NCI-H1105 treated with DMSO at 0.1 percent for 48 hours (cell line): ENCODE results near the gene LYSMD4.
A peak's percentile ranks its signal among the peaks of the same experiment; 100 is the strongest.

Experiments
- DNase-seq: peaks from one replicate; lab custom pipeline; 2025; lab: John Stamatoyannopoulos, UW

LYSMD4 gene

DNA sequence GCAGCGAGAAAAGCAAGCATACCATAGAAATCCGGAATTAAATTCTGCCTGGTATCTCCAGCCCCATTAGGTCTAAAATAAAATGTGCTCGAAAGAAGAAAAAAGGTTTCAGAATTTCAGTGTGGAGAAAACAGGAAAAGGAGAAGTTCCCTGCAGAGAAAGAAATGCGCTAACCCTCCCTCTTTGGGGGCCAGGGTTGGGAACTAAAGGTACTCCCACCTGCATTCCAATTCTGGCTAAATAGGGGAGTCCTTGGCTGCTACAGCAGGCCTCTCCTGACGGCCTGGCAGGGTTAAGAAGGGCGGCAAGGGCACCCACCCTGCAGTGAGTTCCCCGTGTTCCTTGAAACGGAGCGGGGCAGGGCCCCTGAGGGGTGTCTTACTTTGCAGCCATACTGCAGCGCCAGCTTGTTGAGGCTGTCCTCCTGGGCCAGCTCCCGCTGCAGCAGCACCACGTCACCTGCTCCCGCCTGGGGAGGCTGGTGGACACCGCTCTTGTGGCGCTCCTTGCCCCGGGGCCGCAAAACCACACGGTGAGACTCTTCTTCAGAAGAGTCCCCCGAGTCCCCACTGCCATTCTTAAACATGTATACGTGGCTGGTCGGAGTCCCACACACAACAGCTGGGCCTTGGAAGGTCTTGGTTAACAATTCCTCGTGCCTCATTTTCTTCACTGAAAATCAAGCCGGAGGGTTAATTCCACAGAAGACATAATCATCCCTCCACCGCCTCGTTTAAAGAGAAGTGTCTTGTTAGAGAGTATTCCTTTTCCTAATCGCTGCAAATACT, 1.7 kb downstream of the LYSMD4 start:
- DNase-seq = no peak

DNA sequence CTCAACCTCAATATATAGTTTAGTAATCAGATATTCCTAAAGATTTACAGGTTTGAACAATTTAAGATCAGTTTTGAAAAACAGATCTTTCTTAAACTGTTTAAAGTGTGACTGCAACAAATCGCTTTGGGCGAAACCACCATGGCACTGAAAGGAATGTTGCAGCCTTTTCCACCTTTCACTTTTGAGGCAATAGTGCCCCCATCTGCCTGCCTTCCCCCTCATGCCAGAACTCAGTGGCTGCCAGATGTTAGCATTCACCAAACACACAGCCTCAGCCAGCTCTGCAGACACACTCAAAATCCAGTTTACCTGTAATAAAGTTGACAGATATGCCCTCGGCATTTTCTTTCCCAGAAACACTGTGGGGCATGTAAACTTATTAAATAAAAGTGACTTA, 3.3 kb downstream of the LYSMD4 start:
- DNase-seq = peak; percentile 9

DNA sequence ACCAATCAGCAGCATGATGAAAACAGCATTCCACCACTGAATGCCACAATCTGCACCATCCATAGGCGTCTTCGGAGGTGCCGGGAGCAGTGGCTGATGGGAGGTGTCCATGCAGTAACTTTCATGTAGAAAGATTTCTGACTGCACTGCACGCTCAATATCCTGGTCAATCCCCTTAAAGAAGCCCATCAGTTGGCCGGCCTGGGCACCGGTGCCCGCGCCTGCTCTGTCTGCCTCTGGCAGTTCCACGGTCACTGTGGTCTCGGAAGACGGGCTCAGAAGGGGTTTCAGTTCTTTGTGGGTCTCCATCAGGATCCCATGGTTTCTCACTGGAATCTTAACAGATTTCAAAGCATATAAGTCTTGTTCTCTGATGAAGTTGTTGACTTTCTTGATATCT, 3.9 kb downstream of the LYSMD4 start:
- DNase-seq = no peak

DNA sequence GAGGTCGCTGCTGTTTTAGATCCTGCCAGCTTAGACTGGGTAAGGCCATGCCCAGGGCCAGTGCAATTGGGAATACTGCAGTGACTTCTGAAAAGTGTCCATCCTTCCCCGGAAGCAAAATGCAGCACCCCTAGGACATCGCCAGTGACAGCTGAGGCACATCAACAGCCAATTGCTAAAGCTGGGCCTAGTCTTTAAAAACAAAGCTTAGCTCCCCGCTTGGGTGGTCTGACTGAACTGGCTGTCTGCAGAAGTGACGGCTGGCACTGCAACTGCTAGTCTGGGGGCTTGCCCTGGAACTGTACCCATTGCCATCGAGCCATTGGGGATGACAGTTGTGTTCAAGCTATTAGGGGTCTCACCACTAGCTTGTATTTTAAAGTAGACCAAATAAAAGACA, 4.3 kb downstream of the LYSMD4 start:
- DNase-seq = no peak

DNA sequence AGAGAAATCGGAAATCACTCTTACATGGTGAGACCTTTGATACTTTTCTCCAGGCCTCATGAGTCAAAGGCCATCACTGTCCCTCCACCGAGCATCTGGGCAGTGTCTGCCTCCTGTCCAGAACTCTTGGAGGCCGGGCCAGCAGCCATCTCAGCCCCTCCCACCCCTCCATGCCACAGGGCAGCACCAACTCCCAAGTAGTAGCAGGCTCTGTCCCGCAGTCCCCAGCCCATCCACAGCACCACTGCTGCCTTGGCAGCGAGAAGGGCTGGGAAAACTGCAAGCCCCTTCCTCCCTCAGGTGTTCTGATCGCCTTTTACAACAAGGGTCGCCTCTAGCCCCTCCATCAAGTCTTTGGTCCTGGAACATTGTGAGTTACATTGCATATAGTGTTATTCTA, 5.5 kb downstream of the LYSMD4 start:
- DNase-seq = no peak

DNA sequence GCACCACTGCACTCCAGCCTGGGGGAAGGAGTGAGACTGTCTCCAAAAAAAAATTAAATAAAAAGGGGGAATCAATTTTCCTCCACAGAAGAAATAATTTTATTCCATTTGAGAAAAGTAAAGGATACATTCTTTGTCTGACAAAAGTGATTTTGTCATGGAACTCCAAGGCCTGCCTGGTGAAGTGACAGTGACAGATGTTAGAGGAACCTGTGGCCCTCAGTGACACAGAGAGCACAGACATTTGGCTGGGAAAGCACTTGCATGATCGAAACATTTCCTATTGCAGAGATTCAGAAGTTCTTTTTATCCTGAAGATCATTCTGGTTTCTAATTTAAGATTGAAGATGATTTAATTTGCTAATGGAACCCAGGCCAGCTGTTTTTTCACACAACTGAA, 5.9 kb downstream of the LYSMD4 start:
- no peak for DNase-seq

DNA sequence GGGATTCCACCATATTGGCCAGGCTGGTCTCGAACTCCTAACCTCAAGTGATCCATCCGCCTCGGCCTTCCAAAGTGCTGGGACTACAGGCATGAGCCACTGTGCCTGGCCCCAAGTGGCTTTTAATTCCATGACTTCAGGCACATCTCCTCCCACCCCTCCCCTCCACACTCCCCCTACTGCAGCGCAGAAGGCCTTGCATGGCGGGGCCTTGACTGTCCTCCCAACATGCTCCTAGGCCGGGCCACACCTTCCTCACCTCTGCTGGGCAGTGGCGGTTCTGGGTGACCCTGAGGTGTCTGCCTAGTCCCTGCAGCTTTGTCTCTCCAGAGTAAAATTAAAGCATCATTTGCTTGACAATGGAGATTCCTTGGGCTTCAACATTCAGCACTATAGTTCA, 6.9 kb downstream of the LYSMD4 start:
- DNase-seq = no peak

DNA sequence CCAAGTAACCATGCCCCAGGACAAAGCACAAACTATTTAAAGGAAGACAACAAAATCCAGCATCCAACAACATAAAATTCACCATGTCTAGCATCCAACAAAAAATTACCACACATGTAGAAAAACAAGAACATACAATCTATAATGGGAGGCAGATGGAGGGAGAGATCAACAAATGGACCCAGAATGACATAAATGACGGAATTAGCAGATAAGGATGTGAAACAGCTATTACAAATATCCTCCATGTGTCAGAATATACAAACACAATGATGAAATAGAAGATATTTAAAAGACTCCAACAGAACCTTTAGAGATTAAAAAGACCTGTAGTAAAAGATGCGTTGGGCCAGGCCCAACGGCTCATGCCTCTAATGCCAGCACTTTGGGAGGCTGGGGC, 10.8 kb downstream of the LYSMD4 start:
- DNase-seq = no peak

DNA sequence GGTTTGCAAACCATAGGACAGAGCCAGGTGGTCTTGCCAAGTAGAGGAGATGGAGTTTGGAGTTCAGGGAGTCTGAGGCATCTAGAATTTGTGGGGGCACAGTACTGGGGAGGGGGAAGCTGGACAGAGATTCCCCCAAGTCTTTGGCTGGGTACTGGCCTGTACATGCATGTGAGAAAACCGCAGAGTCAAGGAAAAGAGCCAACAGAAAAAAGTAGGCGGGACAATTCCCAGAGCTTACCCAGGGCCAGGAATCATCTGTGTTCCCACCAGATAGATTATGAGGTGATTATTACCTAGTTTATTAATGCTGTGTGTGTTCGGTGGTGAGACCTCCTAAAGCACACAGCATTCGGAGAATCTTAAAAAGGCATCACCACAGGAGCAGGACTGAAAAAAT, 11.3 kb downstream of the LYSMD4 start:
- DNase-seq = no peak

DNA sequence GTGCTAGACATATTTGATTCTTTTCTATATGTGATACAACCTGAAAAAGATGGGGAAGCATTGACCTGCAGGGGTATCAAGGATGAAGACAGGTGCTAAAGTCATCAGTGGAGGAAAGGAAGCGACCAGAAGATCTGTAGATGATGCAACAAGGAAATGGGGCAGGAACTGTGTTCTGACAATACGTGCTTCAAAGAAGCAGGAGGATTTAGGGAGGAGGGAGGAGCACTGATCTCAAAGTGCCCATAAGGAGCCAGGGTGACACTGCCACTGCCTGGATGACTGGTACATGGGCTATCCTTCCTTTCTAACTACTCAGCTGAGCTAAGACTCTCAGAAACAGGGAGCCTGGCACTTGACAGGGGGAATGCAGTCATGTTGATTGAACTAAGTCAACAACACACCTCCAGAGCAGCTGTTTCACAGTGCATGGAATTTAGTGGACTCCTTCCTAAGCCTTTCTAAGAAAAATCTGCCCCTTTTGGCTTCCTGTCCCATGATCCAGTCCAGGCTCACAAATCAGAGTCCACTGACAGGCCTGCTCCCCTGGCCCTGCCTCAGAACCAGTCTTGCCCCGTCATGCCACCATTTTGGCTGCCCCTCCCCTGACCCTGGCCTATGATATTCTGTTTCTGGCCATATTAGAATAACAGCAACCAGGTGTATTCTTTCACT, 12.0 kb downstream of the LYSMD4 start:
- no peak for DNase-seq

DNA sequence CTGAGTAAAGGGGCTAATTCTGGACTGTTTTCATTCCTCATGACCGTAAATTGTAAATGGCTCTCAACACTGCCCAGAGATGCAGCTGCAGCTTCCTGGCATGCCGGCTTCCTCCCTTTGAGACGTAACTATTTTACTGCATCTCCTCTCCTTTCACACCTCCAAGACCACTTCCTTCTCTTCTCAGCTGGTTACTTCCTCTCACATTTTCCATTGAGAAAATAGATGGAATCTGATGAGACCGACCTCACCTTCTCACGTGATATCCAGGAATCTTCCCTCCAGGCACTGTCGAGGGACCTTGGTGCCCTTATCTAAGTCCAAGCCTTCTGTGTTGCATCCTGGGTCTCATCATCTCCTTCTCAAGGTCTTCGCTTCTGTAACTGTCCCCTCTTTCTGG, 12.7 kb downstream of the LYSMD4 start:
- no peak for DNase-seq

DNA sequence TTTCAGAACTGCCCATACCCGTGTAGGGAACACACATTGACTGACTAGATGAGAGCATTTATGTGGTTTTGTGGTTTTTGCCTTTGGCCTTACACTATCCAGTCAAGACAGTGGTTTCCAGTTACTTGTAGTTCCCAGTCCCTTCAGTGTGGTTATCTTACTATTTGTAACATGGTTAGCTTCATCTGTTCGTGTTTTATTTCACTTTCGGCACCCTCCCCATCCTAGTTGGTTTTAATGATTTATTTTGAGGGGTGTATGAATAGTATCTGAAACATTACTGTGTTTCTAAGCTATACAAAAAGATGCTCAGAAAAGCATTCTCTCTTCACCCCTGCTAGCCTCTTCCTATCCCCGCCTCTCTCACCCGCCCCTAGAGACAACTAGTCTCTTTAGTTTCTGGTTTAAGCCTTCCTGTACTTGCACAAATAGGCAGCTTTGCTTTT, 14.1 kb downstream of the LYSMD4 start:
- DNase-seq = no peak

DNA sequence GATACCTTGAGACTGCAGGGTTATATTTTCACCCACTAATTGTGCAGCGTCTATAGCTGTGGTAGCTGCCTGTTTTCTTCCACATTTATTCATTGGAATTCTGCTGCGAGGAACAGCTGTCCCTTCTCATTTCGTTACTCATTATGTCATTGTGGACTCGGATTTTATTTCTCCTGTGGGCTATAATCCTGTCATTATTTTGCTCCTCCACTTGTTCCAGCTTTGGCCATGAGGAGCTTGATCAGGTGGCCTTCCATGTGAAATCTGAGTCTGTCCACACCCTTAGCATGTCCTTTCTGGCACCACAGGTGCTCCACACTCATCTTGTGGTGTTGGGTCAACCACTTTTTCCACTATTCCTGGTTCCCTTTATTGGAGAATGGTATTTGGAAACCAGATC, 14.8 kb downstream of the LYSMD4 start:
- DNase-seq = no peak

DNA sequence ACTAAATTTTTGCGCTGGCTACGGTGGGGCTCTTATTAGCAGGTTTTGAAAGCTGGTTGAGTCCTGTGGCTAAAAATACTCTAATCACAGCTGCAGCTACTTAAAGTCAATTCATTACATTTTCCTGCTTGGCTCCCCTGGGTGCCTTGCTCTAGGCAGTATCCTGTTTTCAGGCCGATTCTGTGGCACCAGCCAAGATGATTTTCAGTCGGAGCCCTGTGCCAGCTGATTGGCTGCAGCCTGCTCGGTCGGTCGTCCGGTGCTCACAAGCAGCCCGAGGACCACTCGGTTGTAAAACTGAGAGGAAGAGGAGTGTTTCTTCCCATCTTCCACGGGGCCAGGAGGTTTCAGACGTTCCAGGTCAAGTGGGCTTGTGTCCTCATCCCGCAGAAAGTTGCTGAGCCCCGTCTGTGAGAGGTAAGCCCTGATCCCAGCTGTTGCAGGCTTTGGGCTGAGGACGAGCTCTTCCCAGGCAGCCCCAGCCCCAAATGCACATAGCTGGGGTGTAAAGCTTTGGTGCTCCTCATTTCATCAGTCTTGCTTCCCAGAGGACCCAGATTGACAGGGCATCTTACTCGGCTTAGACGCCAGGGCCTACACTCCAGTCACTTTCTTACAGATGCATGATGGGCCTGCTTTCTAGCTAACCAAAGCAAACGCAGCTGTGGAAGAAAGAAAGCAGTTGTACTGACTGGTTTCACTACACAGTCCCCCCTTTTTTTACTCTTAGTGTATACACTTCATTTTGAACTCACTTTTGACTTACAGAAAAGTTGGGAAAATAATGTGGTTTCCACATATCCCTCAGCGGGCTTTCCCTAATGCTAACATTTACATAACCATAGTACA, 15.9 kb downstream of the LYSMD4 start:
- no peak for DNase-seq

DNA sequence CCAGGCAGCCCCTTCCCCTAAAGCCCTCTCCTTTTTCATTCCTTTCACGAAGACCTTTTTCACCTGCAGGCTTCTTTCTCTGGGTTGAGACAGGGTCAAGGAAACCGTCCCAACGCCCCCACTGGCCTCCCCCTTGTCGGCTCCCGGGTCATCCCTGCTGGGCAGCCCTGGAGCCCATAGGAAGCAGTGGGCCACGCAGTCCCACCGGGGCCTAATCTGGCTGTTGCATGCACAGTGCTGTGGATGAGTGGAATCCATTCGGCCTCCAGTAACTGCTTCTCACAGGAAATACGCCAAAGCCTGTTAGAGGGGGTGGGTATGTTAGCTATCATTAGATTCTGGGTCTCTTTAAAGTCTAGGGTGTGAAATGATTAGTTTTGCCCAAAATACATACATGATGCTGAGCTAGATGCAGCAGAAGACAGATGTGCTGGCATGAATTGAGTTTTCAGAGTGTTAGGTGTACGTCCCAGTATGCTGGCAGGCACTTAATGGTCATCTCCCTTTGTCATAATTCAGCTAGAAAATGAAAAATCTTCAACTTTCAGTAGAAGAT, 16.6 kb downstream of the LYSMD4 start:
- DNase-seq = no peak

DNA sequence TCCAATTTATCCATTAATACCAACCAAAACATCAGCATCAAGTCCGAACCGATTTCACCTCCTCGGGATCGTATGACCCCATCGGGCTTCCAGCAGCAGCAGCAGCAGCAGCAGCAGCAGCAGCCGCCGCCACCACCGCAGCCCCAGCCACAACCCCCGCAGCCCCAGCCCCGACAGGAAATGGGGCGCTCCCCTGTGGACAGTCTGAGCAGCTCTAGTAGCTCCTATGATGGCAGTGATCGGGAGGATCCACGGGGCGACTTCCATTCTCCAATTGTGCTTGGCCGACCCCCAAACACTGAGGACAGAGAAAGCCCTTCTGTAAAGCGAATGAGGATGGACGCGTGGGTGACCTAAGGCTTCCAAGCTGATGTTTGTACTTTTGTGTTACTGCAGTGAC, 20.8 kb downstream of the LYSMD4 start:
- DNase-seq = no peak

DNA sequence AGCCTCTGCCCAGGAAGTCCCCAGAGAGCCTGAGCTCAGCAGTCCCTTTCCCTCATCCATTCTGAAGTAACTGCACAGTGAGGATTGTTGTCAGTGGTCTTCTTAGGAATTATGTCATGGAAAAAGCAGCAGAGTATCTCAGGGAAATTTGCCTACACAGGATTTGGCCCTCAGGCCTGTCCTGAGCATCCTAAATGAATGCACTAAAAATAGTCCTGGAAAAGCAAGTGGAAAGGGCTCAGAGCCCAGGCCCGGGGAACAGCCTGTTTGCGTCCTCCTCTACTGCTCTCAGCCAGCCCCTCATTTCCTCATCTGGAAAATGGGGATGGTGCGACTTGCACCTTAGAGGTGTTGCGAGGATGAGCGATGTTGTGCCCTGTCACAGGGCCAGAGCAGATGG, 21.6 kb downstream of the LYSMD4 start:
- DNase-seq = no peak

DNA sequence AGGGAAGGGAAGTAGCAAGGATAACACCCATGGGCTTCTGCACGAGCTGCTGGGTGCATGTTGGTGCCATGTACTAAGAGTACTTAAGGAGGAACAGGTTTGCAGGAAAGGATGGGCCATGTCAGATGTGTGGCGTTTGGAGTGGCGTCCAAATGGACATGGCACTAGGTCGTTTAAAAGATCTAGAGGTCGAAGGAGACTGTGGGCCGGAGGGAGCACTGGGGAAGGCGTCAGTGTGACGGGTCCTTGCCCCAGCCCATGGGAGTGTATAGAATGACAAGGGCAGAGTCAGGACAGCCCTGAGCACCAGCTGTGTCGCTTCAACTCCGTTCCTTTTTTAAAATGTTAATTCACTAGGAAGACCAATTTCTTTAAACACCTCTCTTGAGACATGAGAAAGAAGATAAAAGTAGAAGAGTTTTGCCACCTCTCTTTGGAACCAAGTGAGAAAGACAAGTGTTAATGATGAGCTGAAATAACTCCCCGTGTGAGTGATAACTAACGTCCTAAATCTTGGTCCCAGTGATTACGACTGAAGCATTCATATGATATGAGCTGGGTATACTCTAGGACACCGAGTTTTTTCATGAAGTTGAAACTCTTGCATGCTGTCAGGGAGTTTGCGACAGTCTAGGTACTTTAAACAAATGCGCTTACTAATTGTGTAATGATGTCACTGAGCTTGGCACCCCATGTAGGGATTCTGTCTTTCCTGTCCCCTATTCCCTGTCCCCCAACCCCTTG, 23.8 kb downstream of the LYSMD4 start:
- DNase-seq = no peak

DNA sequence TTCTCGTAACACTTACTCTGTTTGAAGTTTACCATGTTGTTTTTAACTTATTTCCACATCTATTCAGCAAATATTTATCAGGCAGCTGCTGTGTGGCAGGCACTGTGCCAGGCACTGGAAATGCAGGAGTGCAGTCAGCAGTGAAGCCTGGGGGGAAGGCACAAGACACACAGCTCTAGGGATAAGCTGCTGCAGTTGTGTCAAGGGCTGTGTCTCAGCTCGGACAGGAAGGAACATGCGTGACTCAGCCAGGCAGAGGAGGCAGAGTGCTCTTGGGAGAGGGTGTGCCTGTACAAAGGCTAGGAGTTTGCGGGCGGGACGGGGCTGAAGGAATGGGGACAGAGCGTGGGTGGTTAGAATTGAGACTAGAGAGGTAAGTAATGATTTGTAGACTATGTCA, 24.7 kb downstream of the LYSMD4 start:
- no peak for DNase-seq

DNA sequence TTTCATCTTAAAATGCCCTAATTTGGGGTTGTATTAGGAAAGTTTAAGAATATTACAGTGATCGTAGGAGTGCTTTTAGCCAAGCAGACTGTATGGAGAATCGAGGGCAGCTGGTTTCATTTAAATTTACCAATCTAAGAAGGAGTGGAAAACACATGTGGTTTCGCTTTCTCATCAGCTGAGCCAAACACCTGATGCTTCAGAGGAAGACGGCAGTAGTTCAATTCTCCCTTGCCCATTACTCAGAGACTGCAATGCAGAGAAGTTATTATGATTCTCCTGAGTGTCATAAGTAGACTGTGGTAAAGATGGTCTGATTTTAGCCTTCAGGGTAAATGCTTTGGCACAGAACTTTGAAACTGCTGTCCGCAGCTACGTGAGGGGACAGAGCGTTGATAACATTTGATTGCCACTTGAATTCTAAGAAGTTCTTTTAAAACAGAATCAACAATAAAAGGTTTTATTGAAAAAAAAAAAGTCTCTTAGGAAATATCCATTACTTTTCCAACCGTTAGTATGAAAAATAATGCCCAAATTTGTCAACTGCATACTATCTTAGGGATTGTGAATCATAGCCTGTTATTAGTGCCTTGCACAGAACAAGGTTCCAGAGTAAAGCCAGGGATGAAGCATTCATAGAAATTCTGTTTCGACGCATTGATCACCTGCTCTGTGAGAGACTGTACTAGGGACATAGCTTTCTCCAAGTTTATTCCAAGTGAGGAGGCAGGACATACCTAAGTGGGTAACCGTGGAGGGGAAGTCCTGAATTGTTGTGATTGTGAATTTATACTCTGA, 25.6 kb downstream of the LYSMD4 start:
- DNase-seq = no peak
